A673 (cell line): ENCODE data around the gene CRADD.

ENCODE experiments used
- CTCF ChIP-seq: fragments of 300-800, 200-600 bp; sonication (generic); conservative IDR thresholded peaks from 2 replicates; pipeline ENCODE4 v1.5.1; 2017; ENCODE audit warnings: low read depth, mild to moderate bottlenecking, antibody characterized with exemption, low read length, moderate library complexity, mixed read lengths
- EZH2 ChIP-seq: fragments of 200-600 bp; sonication (generic); IDR thresholded peaks from 2 replicates; pipeline ENCODE4 v1.6.1; 2017; ENCODE audit warnings: borderline replicate concordance, low read depth, mild to moderate bottlenecking, mixed read lengths, antibody characterized with exemption, low read length; ENCODE audit not compliant: poor library complexity, severe bottlenecking

- TF ChIP-seq CTCF (no peak), EZH2 (no peak)
Observed at GRCh38 chr12:93804392-93805179, 127.4 kb downstream of the CRADD start.
